Activated CD4-positive, alpha-beta T cell treated with anti-CD3 and anti-CD28 coated beads for 1 hour (primary cell): ENCODE data around the gene SLC39A10.
"Not testable (repeated sequence)": the region's sequence is repeated elsewhere in the genome, so short reads cannot be mapped to it uniquely, and the experiment has no call there.

Experiments
- DNase-seq: peaks from one replicate; pipeline ENCODE4 v3.0.0-alpha.2; 2020

Gene SLC39A10

DNA sequence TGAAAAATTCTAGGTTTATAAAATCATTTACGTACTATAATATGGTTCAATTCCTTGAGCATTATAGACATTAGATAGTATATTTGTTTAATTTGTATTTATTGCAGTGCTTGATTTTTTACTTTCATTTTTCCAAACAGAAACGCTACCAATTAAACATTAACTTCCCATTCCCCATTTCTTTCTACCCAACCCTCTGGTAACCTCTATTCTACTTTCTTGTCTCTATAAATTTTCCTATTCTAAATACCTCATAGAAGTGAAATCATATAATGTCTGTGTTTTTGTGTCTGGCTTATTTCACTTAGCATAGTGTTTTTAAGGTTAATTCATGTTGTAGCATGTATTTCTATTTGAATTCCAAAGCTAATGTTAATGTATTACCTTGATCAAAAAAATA, 11.6 kb upstream of the SLC39A10 start:
- no peak for DNase-seq

DNA sequence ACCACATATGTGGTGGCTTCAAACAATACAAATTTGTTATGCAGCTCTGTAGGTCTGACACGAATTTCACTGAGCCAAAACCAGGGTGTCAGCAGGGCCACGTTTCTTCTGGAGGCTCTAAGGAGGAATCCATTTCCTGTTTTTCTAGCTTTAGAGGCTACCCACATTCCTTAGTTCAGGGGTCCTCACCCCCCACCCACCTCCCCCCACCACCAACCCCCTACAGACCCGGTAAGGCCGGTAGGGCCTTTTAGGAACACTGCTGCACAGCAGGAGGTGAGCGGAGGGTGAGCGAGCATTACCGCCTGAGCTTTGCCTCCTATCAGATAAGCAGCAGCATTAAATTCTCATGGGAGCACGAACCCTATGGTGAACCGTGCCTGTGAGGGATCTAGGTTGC, 10.6 kb upstream of the SLC39A10 start:
- no peak for DNase-seq

DNA sequence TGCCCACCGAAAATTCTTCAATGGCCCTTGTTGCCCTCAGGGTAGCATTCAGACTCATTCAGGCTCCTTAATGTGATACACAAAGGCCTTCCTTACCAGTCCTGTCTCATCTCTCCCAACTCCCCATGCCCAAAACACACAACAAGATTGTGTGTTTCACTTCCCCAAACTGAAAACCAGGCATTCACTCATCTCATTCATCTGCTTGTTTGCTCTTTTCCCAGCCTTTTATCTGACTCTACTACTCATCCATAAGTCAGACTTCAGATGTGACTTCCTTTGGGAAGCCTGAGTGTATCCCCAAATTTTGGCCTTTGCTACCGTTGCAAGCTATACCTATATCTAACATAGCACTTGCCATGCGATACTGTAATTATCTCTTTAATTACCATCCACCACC, 9.7 kb upstream of the SLC39A10 start:
- DNase-seq: no peak

DNA sequence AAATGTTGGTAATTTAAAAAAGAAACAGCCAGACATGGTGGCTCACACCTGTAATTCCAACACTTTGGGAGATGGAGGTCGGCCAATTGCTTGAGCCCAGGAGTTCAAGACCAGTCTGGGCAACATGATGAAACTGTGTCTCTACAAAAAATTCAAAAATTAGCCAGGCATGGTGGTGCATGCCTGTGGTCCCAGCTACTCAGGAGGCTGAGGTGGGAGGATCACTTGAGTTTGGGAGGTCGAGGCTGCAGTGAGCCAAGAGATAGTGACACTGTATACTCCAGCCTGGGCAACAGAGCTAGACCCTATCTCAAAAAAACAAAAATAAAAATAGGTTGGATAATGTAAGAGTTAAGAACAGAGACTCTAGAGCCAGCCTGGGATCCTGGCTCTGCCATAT, 8.7 kb upstream of the SLC39A10 start:
- not testable (repeated sequence) for DNase-seq

DNA sequence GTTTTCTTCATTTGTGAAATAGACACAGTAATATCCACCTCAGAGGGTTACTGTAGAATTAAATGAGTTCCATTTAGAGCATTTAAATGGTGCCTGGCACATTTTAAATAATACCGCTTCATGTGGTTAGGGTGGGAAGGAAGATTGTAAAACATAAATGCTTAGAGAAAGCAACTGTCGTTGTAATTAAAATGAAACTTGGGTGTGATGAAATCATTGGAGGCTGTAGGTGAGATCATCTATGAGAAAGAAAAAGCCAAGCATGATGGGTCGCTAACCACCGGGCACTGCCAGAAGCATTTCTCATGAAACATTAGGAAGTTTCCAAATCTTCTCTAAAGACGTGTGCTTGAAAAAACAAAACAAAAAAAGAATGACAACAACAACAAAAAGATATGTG, 8.2 kb upstream of the SLC39A10 start:
- DNase-seq: no peak

DNA sequence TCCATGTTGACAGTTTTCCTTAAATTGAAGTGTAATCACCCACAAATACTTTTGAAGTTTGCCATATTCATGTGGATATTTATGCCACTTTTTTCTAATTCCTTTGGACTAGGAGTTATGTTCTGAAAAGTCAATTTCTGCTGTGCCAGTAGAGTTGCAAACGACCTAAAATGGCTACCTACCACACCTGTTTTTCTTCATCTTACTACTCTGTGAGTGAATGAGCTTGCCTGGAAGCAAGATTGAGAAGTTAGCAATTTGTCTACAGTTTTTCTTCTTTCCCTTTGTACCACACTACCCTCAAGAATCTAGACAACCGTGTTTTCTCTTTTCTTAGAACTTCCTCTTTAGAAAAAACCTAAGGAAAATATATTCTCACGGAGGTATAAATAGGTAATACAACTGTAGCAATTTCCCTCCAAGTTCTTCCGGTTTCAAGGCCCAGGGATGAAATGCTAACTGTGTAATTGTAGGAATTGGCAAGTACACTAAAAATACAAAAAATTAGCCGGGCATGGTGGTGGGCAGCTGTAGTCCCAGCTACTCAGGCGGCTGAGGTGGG, 7.3 kb upstream of the SLC39A10 start:
- DNase-seq: no peak

DNA sequence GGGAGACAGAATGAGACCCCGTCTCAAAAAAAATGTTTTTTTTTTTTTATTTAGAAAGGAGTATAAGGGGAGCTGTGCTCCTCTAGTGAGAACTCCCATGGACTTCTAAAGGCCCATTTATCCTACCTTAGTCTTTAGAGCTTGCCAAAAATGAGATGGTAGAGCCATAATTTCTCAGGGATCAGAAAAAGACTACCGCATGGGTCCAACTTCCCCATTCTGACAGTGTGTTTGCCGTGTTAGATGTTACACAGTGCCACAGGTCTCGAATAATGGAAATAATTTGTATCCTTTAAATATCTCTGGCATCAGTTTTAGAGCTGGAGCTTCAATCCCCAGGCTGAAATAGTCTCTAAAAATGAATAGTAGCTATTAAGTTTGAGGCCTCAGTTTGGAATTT, 6.0 kb upstream of the SLC39A10 start:
- DNase-seq: no peak

DNA sequence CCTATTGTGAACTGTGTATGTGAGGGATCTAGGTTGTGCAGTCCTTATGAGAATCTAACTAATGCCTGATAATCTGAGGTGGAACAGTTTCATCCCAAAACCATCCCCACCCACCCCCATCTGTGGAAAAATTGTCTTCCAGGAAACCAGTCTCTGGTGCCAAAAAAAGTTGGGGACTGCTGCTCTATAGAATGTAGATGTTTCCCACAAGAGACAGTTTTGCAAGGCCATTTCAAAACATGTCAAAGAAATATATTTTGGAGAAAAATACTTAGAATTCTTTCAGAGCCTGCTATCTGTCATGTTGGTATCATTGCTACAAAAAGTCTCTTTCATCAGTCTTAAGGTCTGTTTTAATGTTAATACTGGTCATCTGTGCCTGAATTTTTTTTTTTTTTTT, 4.1 kb upstream of the SLC39A10 start:
- no peak for DNase-seq

DNA sequence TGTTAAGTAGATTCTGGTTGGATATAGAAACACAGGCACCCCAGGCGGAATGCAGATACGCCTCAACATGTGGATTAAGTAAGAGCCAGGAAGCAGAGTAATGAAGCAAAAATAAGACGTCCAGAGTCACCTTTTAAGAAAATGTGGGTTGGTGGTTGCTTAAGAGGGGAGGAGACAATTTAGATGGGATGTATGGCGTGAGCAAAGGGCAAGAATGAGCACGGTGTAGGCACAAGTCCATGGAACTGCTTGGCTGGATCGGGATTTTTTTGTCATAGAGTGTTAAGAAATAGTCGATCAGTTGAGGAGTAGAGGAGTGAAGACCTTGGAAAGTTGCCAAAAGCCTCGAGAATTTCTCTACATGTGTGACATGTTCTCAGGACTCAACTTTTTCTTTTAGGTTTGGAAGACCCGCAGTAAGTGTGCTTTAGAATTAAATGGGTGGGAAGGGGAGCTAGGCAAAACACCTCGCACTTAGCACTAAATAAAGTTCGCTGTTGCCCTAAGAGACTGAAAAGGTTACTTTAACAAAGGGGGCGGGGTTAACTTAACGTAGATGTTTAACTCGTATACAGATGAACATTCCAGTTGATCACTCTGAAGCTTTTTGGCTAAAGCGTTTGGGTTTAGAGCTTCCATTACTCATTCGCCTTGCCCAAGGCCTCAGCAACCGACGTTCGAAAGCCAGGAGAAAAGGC, 716 bp upstream of the SLC39A10 start:
- no peak for DNase-seq

DNA sequence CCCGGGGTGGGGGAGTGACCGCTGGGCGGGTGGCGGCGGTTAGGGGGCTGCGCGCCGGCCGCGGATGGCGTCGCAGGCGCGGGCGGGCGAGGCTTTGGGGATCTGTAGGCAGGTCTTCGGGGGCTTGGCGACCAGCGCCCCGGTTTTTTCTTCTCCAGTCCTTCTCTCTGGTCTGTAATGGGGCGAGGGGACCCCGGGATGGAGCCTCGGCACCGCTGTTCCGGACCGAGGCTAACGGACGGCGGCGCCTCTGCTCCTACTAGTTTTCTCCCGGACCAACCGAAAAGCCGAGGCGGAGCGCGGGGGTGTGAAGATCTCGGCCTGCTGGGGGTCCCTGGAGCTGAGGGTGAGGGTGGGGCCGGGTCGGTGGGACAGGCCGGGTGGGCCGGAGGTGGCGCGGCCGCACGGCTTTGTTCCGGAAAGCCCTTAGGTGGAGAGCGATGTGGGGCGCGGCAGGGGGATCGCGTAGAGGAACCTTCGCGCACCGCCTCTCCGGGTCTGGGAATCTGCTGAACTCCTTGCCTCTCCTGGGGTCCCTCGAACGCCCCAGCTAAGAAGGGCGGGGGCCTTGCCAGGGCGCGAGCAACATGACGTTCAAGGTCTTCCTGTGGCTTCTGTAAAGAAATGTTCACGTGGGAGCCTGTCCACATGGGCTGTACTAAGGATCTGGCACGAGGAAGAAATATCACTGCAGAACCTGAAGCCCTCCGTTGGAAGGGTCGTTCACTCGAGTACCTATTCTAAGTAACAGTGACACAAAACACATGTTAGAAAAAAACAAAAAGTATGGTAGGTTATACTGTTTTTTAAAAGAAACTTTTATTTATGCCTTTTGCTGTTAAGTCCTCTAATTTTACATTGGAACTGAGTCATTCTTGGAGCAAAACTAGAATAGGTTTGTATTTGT, 861 bp downstream of the SLC39A10 start:
- peak; percentile 26 for DNase-seq

DNA sequence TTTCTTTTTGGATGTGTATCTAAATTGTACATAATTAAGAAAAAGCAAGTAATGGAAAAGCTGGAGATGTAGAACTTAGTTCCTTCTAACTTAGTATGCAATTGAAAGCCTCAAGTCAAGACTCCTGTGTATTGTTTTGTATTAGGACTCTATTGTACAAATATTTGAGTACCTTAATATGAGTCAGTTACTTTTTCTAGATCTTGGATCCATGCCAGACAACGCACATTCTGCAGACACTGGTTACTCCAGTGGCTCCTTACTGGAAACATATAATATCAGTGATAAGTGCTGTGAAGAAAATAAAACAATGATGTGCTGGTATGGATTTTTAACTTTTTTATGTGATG, 1.5 kb downstream of the SLC39A10 start:
- no peak for DNase-seq

DNA sequence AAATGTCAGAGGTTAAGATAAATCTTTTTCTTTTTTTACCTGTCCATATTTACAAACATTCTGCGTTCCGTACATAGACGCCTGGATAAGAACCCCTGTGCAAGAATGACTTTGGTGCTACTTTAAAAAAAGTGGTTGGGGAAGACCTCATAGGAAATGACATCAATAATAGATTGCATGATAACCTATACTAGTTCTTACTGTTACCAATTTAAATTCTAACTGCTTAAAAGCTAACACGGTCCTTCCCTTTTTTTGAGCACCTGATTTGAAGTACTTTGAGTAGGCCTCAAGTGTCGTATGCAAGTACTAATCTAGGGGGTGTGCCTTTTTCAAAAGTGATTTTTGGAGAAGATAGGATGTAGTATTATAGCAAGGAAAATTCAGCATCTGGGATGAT, 2.1 kb downstream of the SLC39A10 start:
- no peak for DNase-seq

DNA sequence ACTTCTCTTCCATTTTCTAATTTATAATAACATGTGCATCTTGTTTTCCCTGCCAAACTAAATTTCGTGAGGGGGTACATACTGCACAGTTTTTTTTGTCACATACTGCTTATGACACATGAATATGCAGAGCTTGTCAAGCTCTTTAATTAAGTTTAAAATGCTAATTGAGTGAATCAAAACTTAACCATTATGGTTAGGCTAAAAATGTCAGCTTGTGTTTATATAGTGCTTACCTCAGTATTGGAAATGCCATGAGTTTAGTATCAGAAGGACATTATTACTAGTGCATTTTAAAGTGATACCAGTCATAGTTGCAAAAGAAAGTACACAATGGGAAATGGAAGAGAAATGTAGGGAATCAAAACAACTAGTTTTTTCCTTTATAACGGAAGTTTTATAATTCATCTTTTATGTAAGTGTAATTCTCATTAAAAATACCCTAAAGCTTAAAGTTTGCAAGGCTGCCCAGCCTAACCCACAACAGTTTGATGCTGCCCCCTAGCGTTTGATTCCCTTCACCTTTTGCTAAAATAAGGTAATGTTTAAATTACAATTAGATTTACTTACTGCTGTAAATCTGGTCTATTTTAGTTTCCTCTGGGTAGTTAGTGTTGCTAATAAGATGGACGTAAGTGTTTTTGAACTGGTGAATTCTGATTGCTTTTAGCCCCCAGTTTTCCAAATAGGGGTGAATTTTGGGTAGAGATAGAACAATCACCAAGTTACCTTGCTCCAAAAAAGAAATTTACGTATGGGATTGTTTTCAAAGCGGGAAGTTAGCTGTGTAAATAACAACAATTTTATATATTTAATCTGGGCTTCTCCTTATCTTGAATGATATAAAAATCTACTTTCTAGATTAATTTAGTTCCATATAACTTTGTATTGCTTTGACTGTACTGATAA, 3.2 kb downstream of the SLC39A10 start:
- peak; percentile 58 for DNase-seq

DNA sequence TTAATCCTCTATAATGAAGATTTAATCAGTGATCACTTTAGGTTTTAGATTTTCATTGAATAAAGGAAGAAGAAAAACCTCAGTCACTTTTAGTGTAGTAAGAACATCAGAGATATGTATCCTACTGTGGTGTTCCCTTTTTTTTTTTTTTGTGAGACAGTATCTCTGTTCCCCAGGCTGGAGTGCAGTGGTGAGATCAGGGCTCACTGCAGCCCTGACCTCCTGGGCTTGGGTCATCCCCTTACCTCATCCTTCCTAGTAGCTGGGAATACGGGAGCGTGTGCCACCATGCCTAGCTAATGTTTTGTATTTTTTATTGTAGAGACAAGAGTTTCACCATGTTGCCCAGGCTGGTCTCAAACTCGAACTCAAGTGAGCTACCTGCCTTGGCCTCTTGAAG, 5.1 kb downstream of the SLC39A10 start:
- no peak for DNase-seq

DNA sequence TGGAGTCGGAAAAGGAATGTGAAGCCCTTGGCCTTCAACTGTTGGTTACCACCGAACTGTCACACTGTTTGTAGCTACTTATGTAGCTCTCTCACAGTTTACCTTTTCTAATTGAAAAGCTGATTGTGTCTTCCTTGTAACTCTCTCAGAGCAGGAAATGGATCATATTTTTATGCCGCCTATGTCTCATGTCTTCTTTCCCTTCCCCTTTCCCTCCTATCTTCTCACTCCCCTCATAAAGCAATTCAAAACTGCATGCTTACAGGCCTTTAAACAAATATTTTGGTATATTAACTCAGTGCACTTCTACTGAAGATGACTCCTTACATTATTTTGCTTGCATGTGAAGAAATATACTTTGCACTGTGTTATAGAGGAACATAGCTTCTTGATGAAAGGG, 6.0 kb downstream of the SLC39A10 start:
- DNase-seq: no peak

DNA sequence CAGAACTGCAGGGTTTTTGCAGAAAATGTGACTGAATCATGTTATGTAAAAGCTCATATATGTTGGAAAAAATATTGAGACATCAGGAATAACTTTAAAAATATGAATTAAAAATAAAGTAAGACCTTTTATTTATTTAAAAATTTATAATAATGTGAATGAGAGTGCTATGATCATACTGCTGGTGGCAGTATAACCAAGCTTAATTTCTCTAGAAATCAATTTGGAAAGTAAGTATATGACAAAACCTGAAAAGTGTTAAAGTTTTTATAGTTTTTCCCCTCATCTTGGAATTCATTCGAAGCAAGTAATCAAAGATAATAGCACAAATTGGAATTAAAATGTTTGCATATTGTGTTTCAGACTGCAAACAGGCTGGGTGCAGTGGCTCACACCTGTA, 7.5 kb downstream of the SLC39A10 start:
- no peak for DNase-seq

DNA sequence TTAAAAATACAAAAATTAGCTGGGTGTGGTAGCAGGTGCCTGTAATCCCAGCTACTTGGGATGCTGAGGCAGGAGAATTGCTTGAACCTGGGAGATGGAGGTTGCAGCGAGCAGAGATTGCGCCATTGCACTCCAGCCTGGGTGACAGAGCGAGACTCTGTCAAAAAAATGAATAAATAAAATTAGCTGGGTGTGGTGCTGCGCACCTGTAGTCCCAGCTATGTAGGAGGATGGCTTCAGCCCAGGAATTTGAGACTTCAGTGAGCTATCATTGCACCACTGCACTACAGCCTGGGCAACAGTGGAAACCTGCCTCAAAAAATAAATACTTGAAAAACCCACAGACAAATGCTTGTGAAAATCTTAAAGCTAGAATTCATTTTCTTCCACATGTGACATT, 8.1 kb downstream of the SLC39A10 start:
- DNase-seq: not testable (repeated sequence)

DNA sequence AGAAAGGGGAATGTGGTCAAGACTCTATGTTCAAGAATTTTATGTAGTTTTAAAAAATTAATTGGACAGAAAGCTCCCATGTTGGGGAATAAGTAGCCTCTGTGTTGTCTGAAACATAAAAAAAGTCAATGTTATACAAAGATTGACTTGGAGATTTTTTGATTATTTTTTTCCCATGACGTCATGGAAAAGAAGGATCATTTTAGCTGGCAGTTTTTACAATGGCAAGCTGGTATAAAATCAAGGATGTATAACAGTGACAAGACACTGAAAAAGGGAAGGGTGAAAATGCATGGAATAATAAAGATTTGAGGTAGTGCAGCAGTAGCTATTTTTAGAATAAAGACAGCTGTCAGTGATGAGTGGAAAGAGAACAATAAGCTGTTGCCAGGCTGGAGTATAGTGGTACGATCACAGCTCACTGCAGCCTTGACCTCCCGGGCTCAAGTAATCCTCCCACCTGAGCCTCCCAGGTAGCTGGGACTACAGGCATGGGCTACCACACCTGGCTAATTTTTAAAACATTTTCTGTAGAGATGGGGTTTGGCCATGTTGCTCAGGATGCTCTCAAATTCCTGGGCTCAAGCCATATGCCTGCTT, 9.2 kb downstream of the SLC39A10 start:
- no peak for DNase-seq

DNA sequence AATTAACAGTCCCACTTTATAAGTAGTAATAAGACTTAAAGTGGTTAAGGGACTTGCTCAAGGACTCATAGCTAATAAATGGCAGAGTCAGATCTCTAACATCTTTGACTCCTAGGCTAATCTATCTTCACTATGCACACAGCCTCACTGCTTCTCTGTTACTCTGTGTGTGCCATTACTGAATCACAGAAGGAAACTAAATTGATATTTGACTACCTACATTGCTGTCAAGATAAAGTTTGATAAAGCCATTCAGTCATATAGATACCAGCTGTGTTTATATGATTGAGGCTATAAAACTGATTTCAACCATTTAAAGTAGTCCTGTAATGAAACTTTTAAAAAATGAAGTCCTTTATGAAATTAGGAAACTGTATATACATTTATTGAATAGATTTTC, 10.9 kb downstream of the SLC39A10 start:
- DNase-seq: no peak

DNA sequence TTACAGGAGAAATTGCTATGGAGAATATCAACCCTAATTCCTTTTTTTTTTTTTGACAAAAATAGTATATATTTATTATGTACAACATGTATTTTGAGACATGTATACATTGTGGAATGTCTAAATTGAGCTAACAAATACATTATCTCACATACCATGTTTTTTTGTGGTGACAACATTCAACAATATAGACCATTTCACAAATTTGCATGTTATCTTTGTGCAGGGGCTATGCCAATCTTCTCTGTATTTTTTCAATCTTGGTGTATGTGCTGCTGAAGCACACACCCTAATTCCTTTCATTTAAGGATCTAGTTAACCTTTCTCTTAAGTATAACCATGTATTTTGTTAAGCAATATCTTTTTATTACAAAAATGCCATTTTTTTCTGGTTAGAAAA, 13.2 kb downstream of the SLC39A10 start:
- DNase-seq: no peak

DNA sequence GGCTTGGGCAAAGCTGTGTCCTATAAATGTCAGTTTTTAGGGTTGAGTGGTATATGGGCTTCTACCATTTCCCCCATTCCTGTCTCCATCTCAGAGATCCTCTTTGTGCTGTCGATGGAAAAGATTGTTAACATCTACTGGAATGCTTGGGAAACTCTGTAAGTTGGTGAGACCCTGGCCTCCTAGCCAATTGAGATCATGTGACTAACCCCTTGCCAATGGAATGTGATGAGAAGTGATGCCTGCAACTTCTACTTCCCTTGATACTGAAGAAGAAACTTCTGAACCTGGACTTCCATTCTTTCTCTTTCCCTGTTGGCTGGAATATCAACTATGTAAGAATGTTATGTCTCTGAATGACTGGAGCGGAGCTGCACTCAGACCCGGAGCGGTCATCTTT, 14.5 kb downstream of the SLC39A10 start:
- no peak for DNase-seq

DNA sequence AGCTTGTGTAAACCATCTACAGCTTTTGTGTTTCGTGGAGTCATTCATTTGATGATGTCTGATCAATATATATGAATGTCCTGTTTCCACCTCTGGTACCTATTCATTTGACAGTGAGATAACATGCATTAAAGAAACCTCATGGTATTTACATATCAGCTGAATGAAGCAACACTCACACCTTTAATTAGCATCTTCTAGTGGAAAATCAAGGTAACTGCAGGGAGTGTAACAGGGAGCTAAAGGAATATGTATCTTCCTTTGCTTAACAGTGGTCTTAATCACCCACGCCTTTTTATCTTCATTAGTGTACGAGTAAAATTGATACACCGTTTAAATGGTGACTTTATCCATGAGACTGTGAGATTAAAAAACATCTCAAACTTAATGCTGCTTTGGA, 15.6 kb downstream of the SLC39A10 start:
- DNase-seq: no peak
